HG03135 (cell line): Measurements from ENCODE around the gene AIG1.
"Not testable (repeated sequence)": the region's sequence is repeated elsewhere in the genome, so short reads cannot be mapped to it uniquely, and the experiment has no call there.

Source experiments
- ATAC-seq: cut with Tn5 transposase; IDR thresholded peaks from one replicate; pipeline ENCODE4 v1.9.1; 2021; ENCODE audit warnings: mild to moderate bottlenecking, moderate library complexity; ENCODE audit not compliant: unreplicated experiment

The AIG1 gene

GRCh38 chr6:143060806-143061596, at the start of gene AIG1:
TSS of gene AIG1 (plus strand) at chr6:143060889. CDS start at chr6:143060926, 37 bp downstream.
- peak; percentile 64 for ATAC-seq

DNA sequence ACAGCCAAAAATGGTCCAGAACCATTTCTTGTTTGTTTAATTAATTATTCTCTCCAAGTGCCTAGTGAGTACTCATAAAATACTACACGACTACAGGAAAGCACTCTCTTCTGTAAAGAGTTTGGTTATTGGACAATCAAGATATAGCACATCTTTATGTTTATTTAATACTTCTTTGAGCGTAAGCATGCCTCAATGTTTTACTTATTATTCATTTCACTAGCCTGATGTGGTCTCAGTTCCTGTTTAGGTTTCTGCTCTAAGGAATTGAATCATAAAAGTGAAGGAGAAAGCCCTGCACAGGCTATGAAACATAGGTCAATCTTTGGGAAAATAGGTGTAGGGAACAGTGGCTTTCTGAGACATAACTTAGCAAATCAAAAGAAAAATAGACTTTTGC, 45.9 kb upstream of the AIG1 start:
- ATAC-seq: no peak

- no peak for ATAC-seq
These were observed 45.4 kb upstream of the AIG1 start for GRCh38 chr6:143015300-143015706.

DNA sequence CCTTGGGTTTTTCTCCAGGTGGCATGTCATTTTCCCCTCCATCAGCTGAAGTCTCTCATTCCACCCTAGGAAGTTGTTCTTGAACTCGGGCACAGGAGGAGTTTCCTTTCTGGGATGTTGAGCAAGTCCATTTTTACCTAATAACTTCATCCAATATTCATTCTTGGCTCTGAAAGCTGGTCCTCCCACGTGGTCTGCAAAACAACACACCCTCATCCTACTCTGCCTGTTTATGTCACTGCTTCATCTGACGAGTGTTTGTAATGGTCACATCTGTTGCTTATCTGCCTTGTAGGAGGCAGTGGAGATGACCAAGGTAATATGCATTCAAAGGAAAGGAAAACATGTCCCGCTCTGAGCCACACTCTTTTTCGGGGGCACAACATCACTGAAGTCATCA, 41.7 kb upstream of the AIG1 start:
- ATAC-seq: no peak

DNA sequence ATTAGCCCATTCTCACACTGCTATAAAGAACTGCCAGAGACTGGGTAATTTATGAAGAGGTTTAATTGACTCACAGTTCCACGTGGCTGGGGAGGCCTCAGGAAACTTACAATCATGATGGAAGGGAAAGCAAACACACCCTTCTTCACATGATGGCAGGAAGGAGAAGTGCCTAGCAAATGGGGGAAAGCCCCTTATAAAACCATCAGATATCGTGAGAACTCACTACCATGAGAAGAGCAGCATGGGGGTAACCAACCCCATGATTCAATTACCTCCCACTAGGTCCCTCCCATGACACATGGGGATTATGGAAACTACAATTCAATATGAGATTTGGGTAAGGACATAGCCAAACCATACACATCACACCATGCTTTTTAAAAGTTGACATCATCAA, 39.8 kb upstream of the AIG1 start:
- not testable (repeated sequence) for ATAC-seq

- ATAC-seq: no peak
These were observed 39.1 kb upstream of the AIG1 start for GRCh38 chr6:143021543-143021942.

- no peak for ATAC-seq
These were observed 38.1 kb upstream of the AIG1 start for GRCh38 chr6:143022587-143022986.

DNA sequence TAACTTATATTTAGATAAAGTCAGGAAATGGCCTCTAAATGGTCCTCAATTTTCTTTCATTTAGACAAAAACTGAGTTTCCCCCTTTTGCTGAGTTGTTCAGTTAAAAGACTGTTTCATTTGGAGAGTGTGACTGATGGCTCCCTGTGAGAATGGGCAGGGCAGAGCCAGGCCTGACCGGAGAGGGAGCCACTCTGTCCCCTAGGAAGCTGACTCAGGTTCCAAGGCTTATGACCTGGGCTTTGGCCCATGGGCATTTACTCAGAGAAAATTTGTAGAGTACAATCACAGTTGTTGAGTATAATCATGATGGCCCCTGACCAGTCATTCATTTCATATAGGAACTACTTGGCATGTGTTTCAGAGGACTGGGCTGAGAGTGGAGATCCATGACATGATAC, 37.0 kb upstream of the AIG1 start:
- ATAC-seq: no peak

DNA sequence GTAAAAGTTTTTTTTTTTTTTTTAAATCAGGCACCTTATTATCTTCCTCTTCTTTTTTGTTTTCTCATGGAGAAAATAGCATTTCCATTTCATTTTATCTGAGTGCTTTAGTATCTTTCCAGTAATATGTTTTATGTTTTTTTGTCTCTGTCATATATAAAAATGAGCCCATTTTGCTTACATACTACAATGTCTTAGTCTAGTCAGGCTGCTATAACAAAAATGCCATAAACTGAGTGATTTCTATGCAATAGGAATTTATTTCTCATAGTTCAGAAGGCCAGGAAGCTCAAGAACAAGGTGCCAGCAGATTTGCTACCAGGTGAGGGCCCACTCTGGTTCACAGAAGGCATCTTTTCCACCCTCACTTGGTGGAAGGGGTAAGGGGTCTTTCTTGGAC, 35.7 kb upstream of the AIG1 start:
- ATAC-seq: no peak

DNA sequence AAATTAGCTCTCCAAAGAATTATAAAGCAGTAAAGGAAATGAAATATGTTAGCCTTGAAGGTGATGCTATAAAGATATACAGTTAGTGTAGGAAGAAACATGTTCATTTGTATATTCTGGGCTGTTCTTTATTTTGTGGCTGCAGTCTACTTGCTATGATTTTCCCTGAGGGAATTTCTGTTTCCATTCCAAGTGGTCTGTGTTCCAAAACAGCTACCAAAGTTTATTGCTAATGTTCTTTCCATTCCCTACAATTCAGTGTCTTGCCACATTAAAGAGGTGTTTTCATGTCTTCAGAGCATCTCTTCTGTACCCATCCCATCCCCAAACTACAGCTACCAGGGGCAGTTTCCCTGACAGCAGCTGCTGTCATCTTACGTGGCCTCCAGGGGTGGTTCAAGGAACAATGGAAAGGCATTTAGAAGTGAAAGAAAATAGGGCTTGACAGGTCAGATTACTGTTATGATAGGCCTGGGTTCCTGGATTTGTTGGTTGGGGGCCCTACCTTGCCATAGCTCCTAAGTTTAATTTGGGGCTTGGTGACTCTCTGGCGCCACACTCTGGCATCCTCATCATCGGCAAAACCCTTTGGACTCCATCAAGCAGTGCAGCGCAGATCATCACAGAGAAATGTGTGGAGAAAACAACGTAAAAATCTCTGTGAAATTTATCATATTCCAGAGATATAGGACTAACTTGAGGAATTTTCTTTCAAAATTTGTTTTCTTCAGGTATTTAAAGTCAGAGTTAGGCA, 33.8 kb upstream of the AIG1 start:
- no peak for ATAC-seq

- ATAC-seq: no peak
These were observed 25.9 kb upstream of the AIG1 start for GRCh38 chr6:143034689-143035334.

- no peak for ATAC-seq
These were observed 23.2 kb upstream of the AIG1 start for GRCh38 chr6:143037470-143037869.

DNA sequence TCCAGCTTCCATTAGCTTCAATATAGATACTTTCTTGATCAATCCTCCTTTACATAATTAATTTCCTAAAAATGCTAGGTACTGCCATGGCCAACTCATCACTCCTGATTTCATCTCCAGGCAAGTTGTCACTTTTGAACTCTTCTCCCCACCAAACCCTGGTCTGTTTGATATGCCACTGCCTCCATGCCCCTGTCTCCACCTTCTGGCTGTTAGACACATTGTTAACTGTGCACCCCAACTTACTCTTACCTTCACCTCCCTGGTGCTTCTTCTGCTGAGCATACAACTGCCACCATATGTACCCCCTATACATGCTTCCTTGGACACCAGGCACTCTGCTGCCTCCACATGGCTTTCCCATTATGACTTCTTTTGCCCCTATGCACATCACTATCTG, 21.9 kb upstream of the AIG1 start:
- no peak for ATAC-seq

DNA sequence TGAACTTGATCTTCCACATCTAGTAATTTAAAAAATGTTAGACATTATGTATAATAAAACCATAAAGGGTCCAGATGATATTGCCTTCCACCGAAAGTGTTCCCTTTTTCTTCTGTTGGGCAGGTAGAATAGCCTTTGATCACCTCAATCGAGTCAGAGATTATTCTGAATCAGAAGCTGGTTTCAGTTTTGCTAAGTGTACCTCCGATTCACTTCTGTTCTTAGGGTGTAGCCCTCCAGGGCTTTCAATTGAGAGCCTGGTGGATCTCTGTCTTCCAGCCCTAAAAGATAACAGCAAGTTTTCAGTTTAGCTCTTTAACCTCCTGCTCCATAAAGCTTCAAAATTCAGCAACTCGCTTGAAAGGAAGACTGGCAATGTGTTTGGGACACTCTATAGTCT, 21.1 kb upstream of the AIG1 start:
- no peak for ATAC-seq

DNA sequence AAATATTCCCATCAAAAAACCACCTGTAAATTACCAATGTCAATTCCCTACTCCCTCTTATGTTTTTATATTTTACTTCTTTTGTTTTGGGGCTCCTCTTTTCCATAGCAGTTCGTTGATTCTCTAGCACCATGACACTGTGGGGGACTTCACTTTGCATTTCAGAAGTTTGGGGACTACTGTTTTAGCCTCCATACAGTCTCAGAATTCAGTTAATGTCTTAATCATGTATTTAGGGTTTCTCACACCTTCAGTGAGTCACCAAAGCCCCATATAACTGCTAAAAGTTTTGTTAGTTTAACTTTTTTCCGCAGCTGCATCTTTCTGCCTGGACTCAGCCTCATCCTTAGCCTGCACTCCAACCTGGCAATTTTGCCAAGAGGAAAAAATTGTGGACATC, 20.7 kb upstream of the AIG1 start:
- no peak for ATAC-seq

DNA sequence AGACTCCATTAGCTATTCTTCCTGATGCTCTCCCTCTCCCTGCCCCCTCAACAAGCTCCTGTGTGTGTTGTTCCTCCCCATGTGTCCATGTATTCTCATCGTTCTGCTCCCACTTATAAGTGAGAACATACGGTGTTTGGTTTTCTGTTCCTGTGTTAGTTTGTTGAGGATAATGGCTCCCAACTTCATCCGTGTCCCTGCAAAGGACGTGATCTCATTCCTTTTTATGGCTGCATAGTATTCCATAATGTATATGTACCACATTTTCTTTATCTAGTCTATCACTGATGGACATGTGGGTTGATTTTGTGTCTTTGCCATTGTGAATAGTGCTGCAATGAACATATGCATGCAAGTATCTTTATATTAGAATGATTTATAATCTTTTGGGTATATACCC, 16.3 kb upstream of the AIG1 start:
- ATAC-seq: not testable (repeated sequence)

- no peak for ATAC-seq
These were observed 11.1 kb upstream of the AIG1 start for GRCh38 chr6:143049611-143050010.

- no peak for ATAC-seq
These were observed 10.2 kb upstream of the AIG1 start for GRCh38 chr6:143050509-143050908.

GRCh38 chr6:143052282-143052681, 8.4 kb upstream of the AIG1 start:
- ATAC-seq: no peak

DNA sequence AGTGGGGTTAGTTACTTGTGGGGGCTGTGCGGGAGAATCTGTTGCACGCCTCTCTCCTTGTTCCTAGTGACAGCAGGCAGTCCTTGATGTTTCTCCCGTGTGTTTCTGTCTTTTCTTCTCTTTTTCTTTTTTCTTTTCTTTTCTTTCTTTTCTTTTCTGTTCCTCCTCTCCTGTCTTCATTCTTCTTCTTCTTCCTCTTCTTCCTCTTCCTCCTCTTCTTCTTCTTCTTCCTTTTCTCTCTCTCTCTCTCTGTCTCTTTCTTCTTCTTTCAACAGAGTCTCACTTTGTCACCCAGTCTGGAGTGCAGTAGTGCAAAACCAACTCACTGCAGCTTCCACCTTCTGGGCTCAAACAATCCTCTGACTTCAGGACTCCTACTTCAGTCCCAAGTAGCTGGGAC, 6.8 kb upstream of the AIG1 start:
- ATAC-seq: no peak

GRCh38 chr6:143054329-143054728, 6.4 kb upstream of the AIG1 start:
- no peak for ATAC-seq

DNA sequence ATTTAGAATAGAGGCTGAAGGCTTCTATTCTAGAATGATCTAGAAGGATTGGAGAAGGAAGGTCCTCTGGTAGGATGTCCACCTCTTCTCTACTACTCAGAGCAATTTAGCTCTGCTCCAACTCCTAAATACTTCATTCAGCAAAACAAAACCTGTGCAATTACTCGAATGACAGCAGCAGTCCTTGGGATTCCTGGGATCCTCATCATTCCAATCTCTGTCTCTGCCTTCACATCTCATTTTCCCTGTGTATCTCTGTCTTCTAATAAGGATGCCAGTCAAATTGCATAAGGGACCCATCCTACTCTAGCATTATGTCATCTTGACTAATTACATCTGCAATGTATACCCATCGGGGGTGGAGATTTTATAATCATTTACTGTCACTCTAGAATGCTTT, 5.5 kb upstream of the AIG1 start:
- ATAC-seq: no peak
